A673 (cell line): ENCODE results near the gene PRDM16. TPM values are rescaled to one million over a fixed set of nuclear protein-coding genes. Genes with fewer than 3 reads are reported as not detected.

Experiments
- BruUV-seq: library from RNA; stranded (reverse); fragments of 400-500 nt; replicated peaks from 2 replicates; lab custom pipeline; 2021; lab: Mats Ljungman, UMichigan
- CTCF ChIA-PET: fragments of 300-600 bp; sonication (Branson Sonifier 250); formaldehyde crosslinking; loops from one replicate; lab custom pipeline; 2022; ENCODE audit warnings: antibody characterized with exemption; lab: Charles Lee
- POLR2A ChIA-PET: fragments of 300-600 bp; sonication (Branson Sonifier 250); formaldehyde crosslinking; loops from one replicate; lab custom pipeline; 2022; ENCODE audit warnings: antibody characterized with exemption; ENCODE audit not compliant: low non-redundant PET; lab: Charles Lee
- DNase-seq: peaks from one replicate; pipeline ENCODE4 v3.0.0-alpha.2; 2015; ENCODE audit warnings: low spot score
- H3K27ac ChIP-seq: fragments of 200-600 bp; sonication (generic); 2 replicates; pipeline ENCODE4 v1.5.1; 2016; ENCODE audit warnings: mixed run types, low read depth, mild to moderate bottlenecking, mixed read lengths, antibody characterized with exemption, low read length; ENCODE audit not compliant: poor library complexity, severe bottlenecking
- H3K27me3 ChIP-seq: fragments of 200-600 bp; sonication (generic); replicated peaks from 2 replicates; pipeline ENCODE4 v1.6.1; 2017; ENCODE audit warnings: mixed run types, low read depth, mild to moderate bottlenecking, mixed read lengths, antibody characterized with exemption, low read length; ENCODE audit not compliant: insufficient read depth, poor library complexity
- H3K36me3 ChIP-seq: fragments of 200-600 bp; sonication (generic); 2 replicates; pipeline ENCODE4 v1.6.1; 2016; ENCODE audit warnings: mixed run types, mild to moderate bottlenecking, mixed read lengths, antibody characterized with exemption, low read length; ENCODE audit not compliant: insufficient read depth, poor library complexity, severe bottlenecking
- H3K4me1 ChIP-seq: fragments of 200-600 bp; sonication (generic); 2 replicates; pipeline ENCODE4 v1.6.1; 2017; ENCODE audit warnings: mixed run types, mild to moderate bottlenecking, mixed read lengths, antibody characterized with exemption, low read length; ENCODE audit not compliant: insufficient read depth, poor library complexity, severe bottlenecking
- H3K4me3 ChIP-seq: fragments of 200-600 bp; sonication (generic); 2 replicates; pipeline ENCODE4 v1.5.1; 2016; ENCODE audit warnings: low read depth, mixed run types, mild to moderate bottlenecking, mixed read lengths, low read length; ENCODE audit not compliant: poor library complexity, severe bottlenecking
- H3K9me3 ChIP-seq: fragments of 200-600 bp; sonication (generic); 2 replicates; pipeline ENCODE4 v1.6.1; 2016; ENCODE audit warnings: mixed run types, low read depth, mild to moderate bottlenecking, mixed read lengths, antibody characterized with exemption, low read length; ENCODE audit not compliant: poor library complexity, severe bottlenecking
- CTCF ChIP-seq: fragments of 300-800, 200-600 bp; sonication (generic); conservative IDR thresholded peaks from 2 replicates; pipeline ENCODE4 v1.5.1; 2017; ENCODE audit warnings: low read depth, mild to moderate bottlenecking, antibody characterized with exemption, low read length, moderate library complexity, mixed read lengths
- EZH2 ChIP-seq: fragments of 200-600 bp; sonication (generic); IDR thresholded peaks from 2 replicates; pipeline ENCODE4 v1.6.1; 2017; ENCODE audit warnings: borderline replicate concordance, low read depth, mild to moderate bottlenecking, mixed read lengths, antibody characterized with exemption, low read length; ENCODE audit not compliant: poor library complexity, severe bottlenecking
- intact Hi-C: fragments of 100-400 bp; cut with micrococcal nuclease; formaldehyde crosslinking; loops from one replicate; pipeline ENCODE4 v1.10.0; 2022; ENCODE audit not compliant: unreplicated experiment
- total RNA-seq: library from RNA; stranded (reverse); gene quantifications from 2 replicates; pipeline ENCODE4 v1.2.3, GENCODE V29; 2021

Gene PRDM16
- total RNA-seq, 1 experiment from 2014 or later: 0.49 TPM

- Histone ChIP-seq H3K4me1 (no peaks in the 10 kb centered on the region), H3K4me3 (no peak overlapping the region), H3K27me3 (no peaks in the 10 kb centered on the region), H3K9me3 (peaks cover 6% of the 10 kb centered on the region), H3K27ac (no peak overlapping the region), H3K36me3 (no peaks in the 10 kb centered on the region)
- DNase-seq: no peak
- no peak for TF ChIP-seq CTCF
- TF ChIP-seq EZH2: no peak
- ChIA-PET POLR2A (no interaction called here), CTCF (no interaction called here)
- no TSS peak for BruUV-seq
- intact Hi-C loops: no loop called here
These were observed 345.1 kb downstream of the PRDM16 start for GRCh38 chr1:3413975-3414710.

- BruUV-seq: no TSS peak
- CTCF ChIA-PET: no interaction called here
These were observed 346.5 kb downstream of the PRDM16 start for GRCh38 chr1:3415260-3416090.

More at GRCh38 chr1:3415260-3416090, 346.5 kb downstream of the PRDM16 start:
- Histone ChIP-seq H3K27ac (no peak overlapping the region), H3K9me3 (peaks cover 6% of the 10 kb centered on the region), H3K4me3 (no peak overlapping the region), H3K27me3 (peaks cover 8% of the 10 kb centered on the region), H3K4me1 (no peaks in the 10 kb centered on the region), H3K36me3 (no peaks in the 10 kb centered on the region)
- DNase-seq: no peak
- intact Hi-C loops: no loop called here
- POLR2A ChIA-PET: no interaction called here
- TF ChIP-seq EZH2 (no peak), CTCF (no peak)
